ENCODE results near the gene STYXL1.

Gene STYXL1

GRCh38 chr7:75971961-75972763, 75.6 kb downstream of the STYXL1 start:
- DNase-seq: no peak

GRCh38 chr7:75971309-75971960, 76.4 kb downstream of the STYXL1 start:
- no peak for DNase-seq

GRCh38 chr7:75969704-75970498, 77.9 kb downstream of the STYXL1 start:
- DNase-seq: no peak

GRCh38 chr7:75969182-75969581, 78.6 kb downstream of the STYXL1 start:
- DNase-seq: no peak

GRCh38 chr7:75968561-75969001, 79.2 kb downstream of the STYXL1 start:
- no peak for DNase-seq

GRCh38 chr7:75968012-75968411, 79.8 kb downstream of the STYXL1 start:
- no peak for DNase-seq

- DNase-seq: no peak
Measured at GRCh38 chr7:75967487-75967997, 80.3 kb downstream of the STYXL1 start.

- DNase-seq: no peak
Measured at GRCh38 chr7:75967055-75967454, 80.7 kb downstream of the STYXL1 start.

GRCh38 chr7:75966190-75966961, 81.4 kb downstream of the STYXL1 start:
- DNase-seq: no peak

- no peak for DNase-seq
Measured at GRCh38 chr7:75965617-75966016, 82.2 kb downstream of the STYXL1 start.

- DNase-seq: no peak
Measured at GRCh38 chr7:75963381-75963995, 84.3 kb downstream of the STYXL1 start.

- DNase-seq: no peak
Measured at GRCh38 chr7:75962607-75963380, 85.0 kb downstream of the STYXL1 start.

- no peak for DNase-seq
Measured at GRCh38 chr7:75961218-75961617, 86.6 kb downstream of the STYXL1 start.

GRCh38 chr7:75960372-75960771, 87.4 kb downstream of the STYXL1 start:
- DNase-seq: no peak

GRCh38 chr7:75958802-75959543, 88.8 kb downstream of the STYXL1 start:
- DNase-seq: no peak

- DNase-seq: no peak
Measured at GRCh38 chr7:75957021-75957736, 90.6 kb downstream of the STYXL1 start.

GRCh38 chr7:75955331-75955955, 92.4 kb downstream of the STYXL1 start:
- DNase-seq: no peak

GRCh38 chr7:75953931-75954330, 93.9 kb downstream of the STYXL1 start:
- DNase-seq: no peak

GRCh38 chr7:75953431-75953830, 94.4 kb downstream of the STYXL1 start:
- no peak for DNase-seq
